ENCODE data around the gene SMIM22.

Gene SMIM22

DNA sequence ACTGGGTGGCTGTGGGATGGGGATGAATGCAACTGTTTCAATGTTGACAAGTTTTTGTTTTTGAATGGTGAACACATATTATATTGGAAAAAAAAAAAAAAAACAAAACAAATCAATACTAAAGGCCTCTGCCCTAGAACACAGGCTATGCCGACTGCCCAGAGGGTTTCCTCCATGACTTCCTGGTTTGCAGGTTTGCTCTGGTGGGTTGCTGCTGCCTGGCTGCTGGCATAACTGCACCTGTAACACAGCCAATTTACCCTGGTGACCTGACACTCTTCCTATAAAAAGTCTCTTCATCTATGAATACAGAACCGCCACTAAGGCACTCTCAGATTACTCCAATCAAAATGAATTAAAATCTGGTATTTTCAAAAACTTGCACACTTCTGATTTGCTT is 41.6 kb downstream of the SMIM22 start:
- in situ Hi-C loops (cut with MboI; ENCODE audit: low pct_unique_long_range_greater_than_20kb, low sequenced_read_pairs, unreplicated experiment), result no loop called here
- TF ChIP-seq, protein P1, sequence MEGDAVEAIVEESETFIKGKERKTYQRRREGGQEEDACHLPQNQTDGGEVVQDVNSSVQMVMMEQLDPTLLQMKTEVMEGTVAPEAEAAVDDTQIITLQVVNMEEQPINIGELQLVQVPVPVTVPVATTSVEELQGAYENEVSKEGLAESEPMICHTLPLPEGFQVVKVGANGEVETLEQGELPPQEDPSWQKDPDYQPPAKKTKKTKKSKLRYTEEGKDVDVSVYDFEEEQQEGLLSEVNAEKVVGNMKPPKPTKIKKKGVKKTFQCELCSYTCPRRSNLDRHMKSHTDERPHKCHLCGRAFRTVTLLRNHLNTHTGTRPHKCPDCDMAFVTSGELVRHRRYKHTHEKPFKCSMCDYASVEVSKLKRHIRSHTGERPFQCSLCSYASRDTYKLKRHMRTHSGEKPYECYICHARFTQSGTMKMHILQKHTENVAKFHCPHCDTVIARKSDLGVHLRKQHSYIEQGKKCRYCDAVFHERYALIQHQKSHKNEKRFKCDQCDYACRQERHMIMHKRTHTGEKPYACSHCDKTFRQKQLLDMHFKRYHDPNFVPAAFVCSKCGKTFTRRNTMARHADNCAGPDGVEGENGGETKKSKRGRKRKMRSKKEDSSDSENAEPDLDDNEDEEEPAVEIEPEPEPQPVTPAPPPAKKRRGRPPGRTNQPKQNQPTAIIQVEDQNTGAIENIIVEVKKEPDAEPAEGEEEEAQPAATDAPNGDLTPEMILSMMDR (IDR thresholded peaks at IDR 0.05; ENCODE audit: extremely low read depth, insufficient read depth, missing control alignments), result no peak
- DNase-seq (ENCODE audit: low spot score), result no peak

DNA sequence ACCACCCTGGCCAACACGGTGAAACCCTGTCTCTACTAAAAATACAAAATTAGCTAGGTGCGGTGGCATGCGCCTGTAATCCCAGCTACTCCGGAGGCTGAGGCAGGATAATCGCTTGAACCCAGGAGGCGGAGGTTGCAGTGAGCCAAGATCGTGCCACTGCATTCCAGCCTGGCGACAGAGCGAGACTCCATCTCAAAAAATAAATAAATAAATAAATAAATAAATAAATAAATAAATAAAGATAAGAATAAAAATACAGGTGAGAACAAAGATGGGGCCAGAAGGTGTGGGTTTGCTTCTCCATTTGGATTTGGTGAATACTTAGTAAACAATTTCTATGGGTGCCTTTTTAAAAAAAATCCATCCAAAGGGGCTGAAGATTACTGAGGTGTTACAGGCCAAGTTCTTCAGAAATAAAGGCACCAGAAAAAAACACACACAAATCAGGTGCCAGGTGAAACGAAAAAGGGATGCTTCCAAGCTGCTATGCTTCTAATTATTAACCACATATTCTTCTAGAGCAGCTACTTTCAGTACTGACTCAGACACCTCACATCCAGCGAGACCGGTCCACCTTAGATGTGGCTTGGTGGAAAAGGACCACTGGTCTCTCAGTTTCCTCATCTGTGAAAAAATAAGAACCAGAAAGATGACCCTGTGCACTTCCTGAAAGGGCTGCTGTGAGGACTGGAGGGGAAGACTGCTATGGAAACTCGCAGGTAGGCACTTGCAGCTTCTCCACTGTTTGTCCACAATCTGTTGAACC is 42.7 kb downstream of the SMIM22 start:
- in situ Hi-C loops (cut with MboI; ENCODE audit: low pct_unique_long_range_greater_than_20kb, low sequenced_read_pairs, unreplicated experiment), result no loop called here
- no peak for DNase-seq (ENCODE audit: low spot score)
- TF ChIP-seq, protein P1 (IDR thresholded peaks at IDR 0.05; ENCODE audit: extremely low read depth, insufficient read depth, missing control alignments), result no peak

DNA sequence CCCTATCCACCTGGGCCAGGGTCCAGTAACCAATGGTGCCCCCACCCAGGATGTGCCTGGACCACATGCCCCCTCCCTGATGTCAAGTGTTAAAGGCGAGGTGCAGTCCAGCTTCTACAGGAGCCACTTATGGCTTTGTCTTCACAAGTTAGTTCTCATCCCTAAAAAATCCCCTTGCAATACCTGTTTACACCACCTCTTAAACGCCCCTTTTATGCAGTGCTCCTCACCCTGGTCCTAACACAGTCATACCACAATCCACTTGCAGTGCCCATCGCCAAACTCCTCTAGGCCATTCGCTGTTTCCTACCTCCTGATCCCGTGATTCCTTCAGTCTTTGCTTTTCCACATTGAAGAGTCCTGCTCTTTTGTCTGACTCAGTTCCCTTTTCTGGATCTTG is 44.8 kb downstream of the SMIM22 start:
- in situ Hi-C loops (cut with MboI; ENCODE audit: low pct_unique_long_range_greater_than_20kb, low sequenced_read_pairs, unreplicated experiment), result no loop called here

DNA sequence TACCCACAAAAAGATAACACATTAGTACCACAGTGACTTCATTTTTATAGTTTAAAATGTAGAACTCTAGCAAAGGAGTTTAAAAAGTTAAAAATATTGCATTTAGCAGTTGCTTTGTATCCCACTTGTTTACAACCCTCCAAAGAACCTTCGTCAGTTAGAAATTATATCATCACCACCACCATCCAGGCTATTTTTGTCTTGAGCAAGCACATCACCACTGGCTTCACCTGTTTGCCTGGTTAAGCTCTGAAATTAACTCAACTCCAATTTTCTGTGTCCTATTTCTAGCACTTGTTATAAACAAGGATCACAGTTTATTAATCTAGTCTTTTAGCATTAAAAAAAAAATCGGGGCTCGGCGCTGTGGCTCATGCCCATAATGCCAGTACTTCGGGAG is 45.8 kb downstream of the SMIM22 start:
- DNase-seq (ENCODE audit: low spot score), result no peak
- TF ChIP-seq, protein P1 (IDR thresholded peaks at IDR 0.05; ENCODE audit: extremely low read depth, insufficient read depth, missing control alignments), result no peak
- in situ Hi-C loops (cut with MboI; ENCODE audit: low pct_unique_long_range_greater_than_20kb, low sequenced_read_pairs, unreplicated experiment), result no loop called here

More for the DNA sequence above, 44.8 kb downstream of the SMIM22 start:
- no peak for DNase-seq (ENCODE audit: low spot score)
- TF ChIP-seq, protein P1 (IDR thresholded peaks at IDR 0.05; ENCODE audit: extremely low read depth, insufficient read depth, missing control alignments), result no peak

Data from GM13977 (cell line).